Uterus (tissue), 2 donors: ENCODE measurements around the gene CXCL12.

Experiments
- POLR2A ChIP-seq, 2 donors: fragments of 450-650 bp; IDR thresholded peaks; one replicate each; pipeline ENCODE4 v1.6.1; 2016; ENCODE audit warnings: antibody characterized with exemption in 2 of 2, mild to moderate bottlenecking in 1 of 2, moderate library complexity in 1 of 2
- TF ChIP-seq, protein P1 (sequence below), 4 experiments: fragments of 200-600 bp in 2 of 4; fragments of 450-650 bp in 2 of 4; sonication (generic) in 2 of 4; IDR thresholded peaks; one replicate each; pipeline ENCODE4 v1.5.1; 2016 to 2019; ENCODE audit warnings: antibody characterized with exemption in 4 of 4, mild to moderate bottlenecking in 2 of 4, moderate library complexity in 1 of 4

DNA sequence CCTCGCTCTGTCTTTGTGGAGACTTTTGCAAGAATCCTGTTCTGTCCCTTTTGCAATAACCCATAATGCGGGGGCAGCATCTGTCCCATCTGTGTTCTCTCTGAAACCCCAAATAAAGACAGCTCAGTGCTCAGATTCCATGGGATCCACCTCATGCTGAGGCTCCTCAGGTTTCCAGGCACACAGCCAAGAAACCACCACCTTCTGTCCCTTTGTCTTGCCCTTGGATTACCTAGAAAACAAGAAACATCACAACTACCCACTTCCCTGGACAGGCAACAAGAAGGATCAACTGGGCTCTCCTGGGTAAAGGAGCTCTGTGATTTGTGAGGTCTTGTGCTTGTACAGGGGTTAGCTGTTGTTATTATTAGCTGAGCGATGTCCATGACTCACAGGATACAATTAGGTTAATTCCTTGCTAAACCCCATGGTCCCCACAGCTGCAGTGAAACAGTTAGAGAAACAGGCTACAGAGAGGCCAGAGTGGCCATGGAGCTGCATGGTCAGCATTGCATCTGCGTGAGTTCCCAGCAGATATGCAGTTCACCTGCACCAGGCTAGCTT, 50.2 kb downstream of the CXCL12 start:
- TF ChIP-seq, protein P1, sequence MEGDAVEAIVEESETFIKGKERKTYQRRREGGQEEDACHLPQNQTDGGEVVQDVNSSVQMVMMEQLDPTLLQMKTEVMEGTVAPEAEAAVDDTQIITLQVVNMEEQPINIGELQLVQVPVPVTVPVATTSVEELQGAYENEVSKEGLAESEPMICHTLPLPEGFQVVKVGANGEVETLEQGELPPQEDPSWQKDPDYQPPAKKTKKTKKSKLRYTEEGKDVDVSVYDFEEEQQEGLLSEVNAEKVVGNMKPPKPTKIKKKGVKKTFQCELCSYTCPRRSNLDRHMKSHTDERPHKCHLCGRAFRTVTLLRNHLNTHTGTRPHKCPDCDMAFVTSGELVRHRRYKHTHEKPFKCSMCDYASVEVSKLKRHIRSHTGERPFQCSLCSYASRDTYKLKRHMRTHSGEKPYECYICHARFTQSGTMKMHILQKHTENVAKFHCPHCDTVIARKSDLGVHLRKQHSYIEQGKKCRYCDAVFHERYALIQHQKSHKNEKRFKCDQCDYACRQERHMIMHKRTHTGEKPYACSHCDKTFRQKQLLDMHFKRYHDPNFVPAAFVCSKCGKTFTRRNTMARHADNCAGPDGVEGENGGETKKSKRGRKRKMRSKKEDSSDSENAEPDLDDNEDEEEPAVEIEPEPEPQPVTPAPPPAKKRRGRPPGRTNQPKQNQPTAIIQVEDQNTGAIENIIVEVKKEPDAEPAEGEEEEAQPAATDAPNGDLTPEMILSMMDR (IDR thresholded peaks at IDR 0.05), result no peak
- no peak for TF ChIP-seq POLR2A (IDR thresholded peaks at IDR 0.05)
